Measurements from ENCODE around the gene KLHL21. TPM values are rescaled to one million over a fixed set of nuclear protein-coding genes. Genes with fewer than 3 reads are reported as not detected.

KLHL21 gene
- total RNA-seq, 1 experiment from 2014 or later = 27.5 TPM

DNA sequence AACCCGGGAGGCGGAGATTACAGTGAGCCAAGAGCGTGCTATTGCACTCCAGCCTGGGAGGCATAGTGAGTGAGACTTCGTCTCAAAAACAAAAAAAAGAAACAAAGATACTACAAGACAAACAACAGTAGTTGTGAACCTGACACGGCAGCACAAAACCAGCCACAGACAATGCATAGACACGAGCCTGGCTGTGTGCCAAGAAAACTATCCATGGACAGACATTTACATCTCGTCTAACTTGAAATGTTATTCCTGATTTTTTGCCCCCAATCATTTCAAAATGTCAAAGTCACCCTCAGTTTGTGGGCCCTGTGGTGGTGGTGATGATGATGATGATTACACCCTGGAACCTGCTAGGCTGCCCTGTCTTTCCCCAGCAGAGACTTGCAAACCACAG, 6.3 kb downstream of the KLHL21 start:
- H3K9me2 ChIP-seq (ENCODE audit: insufficient read depth) = no peaks in the 10 kb centered on the region
- H3K9ac ChIP-seq (ENCODE audit: low read length) = no peak overlapping the region
- H3K4me2 ChIP-seq (ENCODE audit: low read length) = no peak overlapping the region
- no peaks in the 10 kb centered on the region for H3K9me3 ChIP-seq (ENCODE audit: control insufficient read depth in 1 of 2, insufficient read depth in 1 of 2, low read depth in 1 of 2, low read length in 2 of 2)
- DNase-seq (ENCODE audit: low read depth, low spot score) (no peak), ATAC-seq (no peak)
- H3K4me3 ChIP-seq (replicated peaks in 1 of 2; ENCODE audit: low read depth in 1 of 2, low read length in 2 of 2) = no peak overlapping the region
- peaks cover 8 to 14% of the 10 kb centered on the region in 2 experiments for H3K4me1 ChIP-seq (ENCODE audit: control insufficient read depth in 1 of 2, insufficient read depth in 2 of 2, low read length in 2 of 2)
- H3K27ac ChIP-seq (ENCODE audit: low read depth, low read length) = no peak overlapping the region
- H3K36me3 ChIP-seq (ENCODE audit: control insufficient read depth in 1 of 2, insufficient read depth in 2 of 2, low read length in 2 of 2) = peaks cover 22 to 80% of the 10 kb centered on the region in 2 experiments; a peak in 3 of 4 replicates
- ChIA-PET POLR2A (no interaction called here), CTCF (no interaction called here), RAD21 (ENCODE audit: low non-redundant PET in 1 of 2, low total read pairs in 2 of 2, uncharacterized antibody in 2 of 2, unreplicated experiment in 2 of 2) (no interaction called here)
- no TSS peak for BruUV-seq (replicated peaks)
- H2AFZ ChIP-seq (ENCODE audit: low read depth, low read length, poor library complexity, severe bottlenecking) = no peak overlapping the region
- no peaks in the 10 kb centered on the region for H3K27me3 ChIP-seq (ENCODE audit: insufficient read depth, low read length)
- TF ChIP-seq RAD21 (IDR thresholded peaks at IDR 0.05; ENCODE audit: low read depth) = no peak
- no peak for TF ChIP-seq SIN3A (IDR thresholded peaks at IDR 0.05; ENCODE audit: low read depth)
- TF ChIP-seq POLR2AphosphoS5 (IDR thresholded peaks at IDR 0.05; ENCODE audit: low read depth, low read length) = no peak
- TF ChIP-seq, protein P1, sequence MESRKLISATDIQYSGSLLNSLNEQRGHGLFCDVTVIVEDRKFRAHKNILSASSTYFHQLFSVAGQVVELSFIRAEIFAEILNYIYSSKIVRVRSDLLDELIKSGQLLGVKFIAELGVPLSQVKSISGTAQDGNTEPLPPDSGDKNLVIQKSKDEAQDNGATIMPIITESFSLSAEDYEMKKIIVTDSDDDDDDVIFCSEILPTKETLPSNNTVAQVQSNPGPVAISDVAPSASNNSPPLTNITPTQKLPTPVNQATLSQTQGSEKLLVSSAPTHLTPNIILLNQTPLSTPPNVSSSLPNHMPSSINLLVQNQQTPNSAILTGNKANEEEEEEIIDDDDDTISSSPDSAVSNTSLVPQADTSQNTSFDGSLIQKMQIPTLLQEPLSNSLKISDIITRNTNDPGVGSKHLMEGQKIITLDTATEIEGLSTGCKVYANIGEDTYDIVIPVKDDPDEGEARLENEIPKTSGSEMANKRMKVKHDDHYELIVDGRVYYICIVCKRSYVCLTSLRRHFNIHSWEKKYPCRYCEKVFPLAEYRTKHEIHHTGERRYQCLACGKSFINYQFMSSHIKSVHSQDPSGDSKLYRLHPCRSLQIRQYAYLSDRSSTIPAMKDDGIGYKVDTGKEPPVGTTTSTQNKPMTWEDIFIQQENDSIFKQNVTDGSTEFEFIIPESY (IDR thresholded peaks at IDR 0.05; ENCODE audit: extremely low read depth, insufficient replicate concordance, low read length) = no peak
- TF ChIP-seq, protein P2, sequence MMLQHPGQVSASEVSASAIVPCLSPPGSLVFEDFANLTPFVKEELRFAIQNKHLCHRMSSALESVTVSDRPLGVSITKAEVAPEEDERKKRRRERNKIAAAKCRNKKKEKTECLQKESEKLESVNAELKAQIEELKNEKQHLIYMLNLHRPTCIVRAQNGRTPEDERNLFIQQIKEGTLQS (IDR thresholded peaks at IDR 0.05) = no peak
- no peak for TF ChIP-seq POLR2A (IDR thresholded peaks at IDR 0.05; ENCODE audit: borderline replicate concordance, extremely low read depth, insufficient read depth, insufficient read length)
- TF ChIP-seq CBX3 (IDR thresholded peaks at IDR 0.05; ENCODE audit: low read depth) = no peak
- no peak for TF ChIP-seq TCF7L2 (IDR thresholded peaks at IDR 0.05; ENCODE audit: borderline replicate concordance, extremely low read depth, insufficient read depth, insufficient read length)
- no peak for TF ChIP-seq EZH2 (IDR thresholded peaks at IDR 0.05)
- TF ChIP-seq JUND (IDR thresholded peaks at IDR 0.05) = no peak
- no peak for TF ChIP-seq EGR1 (IDR thresholded peaks at IDR 0.05; ENCODE audit: low read depth)
- TF ChIP-seq SP1 (IDR thresholded peaks at IDR 0.05; ENCODE audit: low read depth) = no peak
- TF ChIP-seq, protein P3, sequence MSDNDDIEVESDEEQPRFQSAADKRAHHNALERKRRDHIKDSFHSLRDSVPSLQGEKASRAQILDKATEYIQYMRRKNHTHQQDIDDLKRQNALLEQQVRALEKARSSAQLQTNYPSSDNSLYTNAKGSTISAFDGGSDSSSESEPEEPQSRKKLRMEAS (IDR thresholded peaks at IDR 0.05) = no peak
- no peak for TF ChIP-seq ZFX (IDR thresholded peaks at IDR 0.05)
- TF ChIP-seq EZH2phosphoT487 (IDR thresholded peaks at IDR 0.05; ENCODE audit: borderline replicate concordance) = no peak
- TF ChIP-seq ELF1 (IDR thresholded peaks at IDR 0.05; ENCODE audit: borderline replicate concordance, low read depth) = no peak
- no peak for TF ChIP-seq FOSL1 (IDR thresholded peaks at IDR 0.05; ENCODE audit: low read depth)
- TF ChIP-seq, protein P4, sequence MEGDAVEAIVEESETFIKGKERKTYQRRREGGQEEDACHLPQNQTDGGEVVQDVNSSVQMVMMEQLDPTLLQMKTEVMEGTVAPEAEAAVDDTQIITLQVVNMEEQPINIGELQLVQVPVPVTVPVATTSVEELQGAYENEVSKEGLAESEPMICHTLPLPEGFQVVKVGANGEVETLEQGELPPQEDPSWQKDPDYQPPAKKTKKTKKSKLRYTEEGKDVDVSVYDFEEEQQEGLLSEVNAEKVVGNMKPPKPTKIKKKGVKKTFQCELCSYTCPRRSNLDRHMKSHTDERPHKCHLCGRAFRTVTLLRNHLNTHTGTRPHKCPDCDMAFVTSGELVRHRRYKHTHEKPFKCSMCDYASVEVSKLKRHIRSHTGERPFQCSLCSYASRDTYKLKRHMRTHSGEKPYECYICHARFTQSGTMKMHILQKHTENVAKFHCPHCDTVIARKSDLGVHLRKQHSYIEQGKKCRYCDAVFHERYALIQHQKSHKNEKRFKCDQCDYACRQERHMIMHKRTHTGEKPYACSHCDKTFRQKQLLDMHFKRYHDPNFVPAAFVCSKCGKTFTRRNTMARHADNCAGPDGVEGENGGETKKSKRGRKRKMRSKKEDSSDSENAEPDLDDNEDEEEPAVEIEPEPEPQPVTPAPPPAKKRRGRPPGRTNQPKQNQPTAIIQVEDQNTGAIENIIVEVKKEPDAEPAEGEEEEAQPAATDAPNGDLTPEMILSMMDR (IDR thresholded peaks at IDR 0.05 in 2 of 3, conservative IDR thresholded peaks at IDR 0.05 in 1 of 3; ENCODE audit: borderline replicate concordance in 1 of 3, insufficient read depth in 1 of 3, low read depth in 2 of 3, low read length in 2 of 3) = no peak
- TF ChIP-seq, protein P5, sequence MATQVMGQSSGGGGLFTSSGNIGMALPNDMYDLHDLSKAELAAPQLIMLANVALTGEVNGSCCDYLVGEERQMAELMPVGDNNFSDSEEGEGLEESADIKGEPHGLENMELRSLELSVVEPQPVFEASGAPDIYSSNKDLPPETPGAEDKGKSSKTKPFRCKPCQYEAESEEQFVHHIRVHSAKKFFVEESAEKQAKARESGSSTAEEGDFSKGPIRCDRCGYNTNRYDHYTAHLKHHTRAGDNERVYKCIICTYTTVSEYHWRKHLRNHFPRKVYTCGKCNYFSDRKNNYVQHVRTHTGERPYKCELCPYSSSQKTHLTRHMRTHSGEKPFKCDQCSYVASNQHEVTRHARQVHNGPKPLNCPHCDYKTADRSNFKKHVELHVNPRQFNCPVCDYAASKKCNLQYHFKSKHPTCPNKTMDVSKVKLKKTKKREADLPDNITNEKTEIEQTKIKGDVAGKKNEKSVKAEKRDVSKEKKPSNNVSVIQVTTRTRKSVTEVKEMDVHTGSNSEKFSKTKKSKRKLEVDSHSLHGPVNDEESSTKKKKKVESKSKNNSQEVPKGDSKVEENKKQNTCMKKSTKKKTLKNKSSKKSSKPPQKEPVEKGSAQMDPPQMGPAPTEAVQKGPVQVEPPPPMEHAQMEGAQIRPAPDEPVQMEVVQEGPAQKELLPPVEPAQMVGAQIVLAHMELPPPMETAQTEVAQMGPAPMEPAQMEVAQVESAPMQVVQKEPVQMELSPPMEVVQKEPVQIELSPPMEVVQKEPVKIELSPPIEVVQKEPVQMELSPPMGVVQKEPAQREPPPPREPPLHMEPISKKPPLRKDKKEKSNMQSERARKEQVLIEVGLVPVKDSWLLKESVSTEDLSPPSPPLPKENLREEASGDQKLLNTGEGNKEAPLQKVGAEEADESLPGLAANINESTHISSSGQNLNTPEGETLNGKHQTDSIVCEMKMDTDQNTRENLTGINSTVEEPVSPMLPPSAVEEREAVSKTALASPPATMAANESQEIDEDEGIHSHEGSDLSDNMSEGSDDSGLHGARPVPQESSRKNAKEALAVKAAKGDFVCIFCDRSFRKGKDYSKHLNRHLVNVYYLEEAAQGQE (IDR thresholded peaks at IDR 0.05; ENCODE audit: low read depth) = no peak
- TF ChIP-seq ZNF274 (IDR thresholded peaks at IDR 0.05; ENCODE audit: low read depth, low read length) = no peak
- intact Hi-C loops (cut with micrococcal nuclease) = no loop called here
- H3K79me2 ChIP-seq (ENCODE audit: insufficient read depth, low read length) = peaks cover 89% of the 10 kb centered on the region
- H4K20me1 ChIP-seq (ENCODE audit: insufficient read depth) = peaks cover 14% of the 10 kb centered on the region; the same call in 1 of the 2 replicates
